SW480 (cell line): ENCODE measurements around the gene RAD51B.
A peak's percentile ranks its signal among the peaks of the same experiment; 100 is the strongest.
"Not testable (repeated sequence)": the region's sequence is repeated elsewhere in the genome, so short reads cannot be mapped to it uniquely, and the experiment has no call there.

Experiments
- DNase-seq: peaks from one replicate; pipeline ENCODE4 v3.0.0-alpha.2; 2016; ENCODE audit warnings: low spot score

Gene RAD51B

GRCh38 chr14:68079941-68080697 is 260.5 kb downstream of the RAD51B start:
- DNase-seq, result no peak

GRCh38 chr14:68081489-68081888 is 261.9 kb downstream of the RAD51B start:
- DNase-seq, result no peak

- no peak for DNase-seq
Observed at GRCh38 chr14:68082698-68083291, 263.2 kb downstream of the RAD51B start.

- DNase-seq, result no peak
Observed at GRCh38 chr14:68084256-68084655, 264.7 kb downstream of the RAD51B start.

GRCh38 chr14:68085742-68086141 is 266.2 kb downstream of the RAD51B start:
- no peak for DNase-seq

DNA sequence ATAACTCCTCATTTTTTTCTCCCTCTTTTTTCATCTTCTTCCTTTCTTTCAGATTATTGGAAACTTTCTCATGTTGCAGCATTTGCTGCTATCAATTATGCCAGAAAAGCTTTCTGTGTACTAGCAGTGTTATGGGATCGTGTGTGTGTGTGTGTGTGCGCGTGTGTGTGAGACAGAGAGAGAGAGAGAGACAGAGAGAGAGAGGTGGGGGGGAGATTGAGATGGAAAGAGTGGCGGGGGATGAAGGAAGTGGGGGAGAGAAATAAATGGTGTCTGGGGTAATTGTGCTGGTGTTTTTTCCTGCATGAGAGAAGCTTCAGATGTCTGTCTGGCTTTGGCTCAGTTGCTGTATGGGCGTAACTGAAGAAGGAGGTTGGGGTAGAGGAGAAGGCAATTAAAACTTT is 268.9 kb downstream of the RAD51B start:
- DNase-seq, result no peak

DNA sequence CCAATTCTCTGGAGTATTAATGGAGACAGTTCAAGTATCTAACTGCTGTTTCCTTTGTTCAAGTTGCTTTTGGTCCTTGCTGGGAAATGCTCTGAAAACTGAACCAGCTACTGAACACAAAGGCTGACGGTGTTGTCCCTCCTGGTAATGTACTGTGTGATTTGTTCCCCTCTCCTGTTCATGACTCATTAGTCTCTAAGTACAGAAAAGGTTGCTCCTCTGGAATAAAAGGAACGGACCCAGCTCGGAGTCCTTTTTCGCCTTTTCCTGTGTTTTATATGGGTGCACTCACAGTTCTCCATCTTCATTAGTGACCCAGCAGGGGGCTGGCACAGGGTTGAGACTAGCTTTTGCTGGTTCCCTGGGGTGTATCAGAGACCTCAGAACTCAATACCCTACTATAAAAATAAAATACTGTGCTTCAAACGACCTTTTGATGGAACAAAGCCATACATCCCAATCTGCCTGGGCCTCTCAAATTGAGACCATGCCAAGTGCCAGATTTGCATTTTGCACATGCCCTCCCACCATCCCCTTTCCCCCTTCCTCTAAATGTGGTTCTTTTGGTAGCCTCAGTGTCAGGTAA is 269.7 kb downstream of the RAD51B start:
- peak; percentile 26 for DNase-seq

GRCh38 chr14:68094158-68094557 is 274.6 kb downstream of the RAD51B start:
- no peak for DNase-seq

- DNase-seq, result no peak
Observed at GRCh38 chr14:68094752-68095151, 275.2 kb downstream of the RAD51B start.

DNA sequence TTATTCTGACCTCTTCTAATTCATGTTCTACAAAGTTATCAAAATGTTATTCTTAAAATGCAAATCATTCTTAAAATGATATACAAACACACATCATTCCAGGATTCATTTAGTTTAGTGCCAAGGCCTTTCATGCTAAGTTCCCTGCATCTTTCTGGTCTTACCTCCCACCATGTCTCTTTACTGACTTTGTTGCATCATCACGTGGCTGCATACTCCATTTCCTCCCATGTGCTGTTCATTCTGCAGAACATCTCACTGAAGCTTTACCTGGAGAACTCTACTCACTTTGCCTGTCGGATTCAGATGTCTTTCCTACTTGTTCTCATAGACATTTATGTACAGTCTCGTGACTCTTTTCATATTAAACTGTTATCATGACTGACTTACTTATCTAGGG is 278.1 kb downstream of the RAD51B start:
- DNase-seq, result no peak

- DNase-seq, result no peak
Observed at GRCh38 chr14:68098834-68099233, 279.3 kb downstream of the RAD51B start.

- DNase-seq, result no peak
Observed at GRCh38 chr14:68099495-68100045, 280.0 kb downstream of the RAD51B start.

DNA sequence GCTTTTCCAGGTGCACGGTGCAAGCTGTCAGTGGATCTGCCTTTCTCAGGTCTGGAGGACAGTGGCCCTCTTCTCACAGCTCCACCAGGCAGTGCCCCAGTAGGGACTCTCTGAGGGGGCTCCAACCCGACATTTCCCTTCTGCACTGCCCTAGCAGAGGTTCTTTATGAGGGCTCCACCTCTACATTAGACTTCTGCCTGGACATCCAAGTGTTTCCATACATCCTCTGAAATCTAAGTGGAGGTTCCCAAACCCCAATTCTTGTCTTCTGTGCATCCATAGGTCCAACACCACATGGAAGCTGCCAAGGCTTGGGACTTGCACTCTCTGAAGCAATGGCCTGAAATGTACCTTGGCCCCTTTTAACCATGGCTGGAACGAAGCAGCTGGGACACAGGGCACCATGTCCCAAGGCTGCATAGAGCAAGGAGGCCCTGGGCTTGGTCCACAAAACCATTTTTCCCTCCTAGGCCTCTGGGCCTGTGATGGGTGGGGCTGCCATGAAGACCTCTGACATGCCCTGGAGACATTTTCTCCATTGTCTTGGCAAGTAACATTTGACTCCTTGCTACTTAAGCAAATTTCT is 282.2 kb downstream of the RAD51B start:
- not testable (repeated sequence) for DNase-seq

DNA sequence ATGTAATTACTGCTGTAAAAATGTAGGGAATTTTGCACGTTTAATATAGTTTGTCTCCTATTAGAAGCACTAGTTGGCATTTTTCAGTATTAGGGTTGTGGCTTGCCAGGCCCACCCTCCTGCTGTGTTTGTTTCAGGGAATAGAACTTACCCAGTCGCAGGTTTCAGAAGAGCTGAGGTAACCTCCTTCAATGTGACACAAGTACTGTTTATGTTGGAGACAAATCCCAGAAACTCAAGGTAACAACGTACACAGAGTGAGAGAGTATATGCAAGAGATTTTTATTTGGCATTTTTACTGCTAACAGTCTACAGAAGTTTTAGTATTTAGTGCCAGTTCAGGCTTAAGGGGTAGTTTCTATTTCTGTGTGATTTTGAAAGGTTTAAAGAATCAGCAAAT is 284.3 kb downstream of the RAD51B start:
- no peak for DNase-seq

DNA sequence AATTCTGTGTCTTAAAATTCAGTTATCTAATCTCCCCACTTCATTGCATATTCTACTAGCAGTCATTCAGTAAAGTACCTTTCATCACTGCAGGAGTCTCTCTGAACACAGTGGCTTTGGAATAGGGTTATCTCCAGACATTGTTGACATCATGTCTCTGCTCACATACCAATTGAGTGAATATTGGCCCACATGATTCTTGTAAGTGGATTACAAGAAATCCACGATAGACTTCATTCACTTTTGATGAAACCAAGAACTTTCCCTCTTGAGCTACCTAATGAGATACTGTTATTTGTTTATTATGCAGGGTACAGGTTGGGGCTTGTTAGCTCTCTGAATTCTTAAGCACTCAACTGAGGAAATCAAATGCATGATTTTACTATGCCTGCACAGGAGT is 284.9 kb downstream of the RAD51B start:
- no peak for DNase-seq

DNA sequence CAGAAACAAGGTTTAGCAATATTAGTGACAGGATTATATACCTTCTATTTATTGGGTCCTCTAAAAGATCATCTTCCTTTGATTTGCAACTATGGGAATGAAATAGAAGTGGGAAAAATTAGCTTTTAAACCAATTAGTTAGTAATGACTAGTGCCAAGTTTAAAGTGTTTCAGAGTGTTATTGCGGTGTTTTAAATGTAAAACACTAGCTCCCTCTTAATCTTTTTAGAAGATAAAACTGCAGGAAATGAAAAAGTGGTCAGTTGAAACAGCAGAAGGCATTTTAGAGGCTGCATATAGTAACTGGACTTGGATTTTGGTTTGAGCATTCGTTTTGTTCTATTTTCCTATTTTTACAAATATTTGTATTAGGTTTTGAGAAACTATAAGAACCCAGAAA is 286.2 kb downstream of the RAD51B start:
- DNase-seq, result no peak

- no peak for DNase-seq
Observed at GRCh38 chr14:68106456-68106855, 286.9 kb downstream of the RAD51B start.

- no peak for DNase-seq
Observed at GRCh38 chr14:68106905-68107304, 287.3 kb downstream of the RAD51B start.

GRCh38 chr14:68109132-68109900 is 289.7 kb downstream of the RAD51B start:
- no peak for DNase-seq

- DNase-seq, result no peak
Observed at GRCh38 chr14:68111097-68111852, 291.7 kb downstream of the RAD51B start.

DNA sequence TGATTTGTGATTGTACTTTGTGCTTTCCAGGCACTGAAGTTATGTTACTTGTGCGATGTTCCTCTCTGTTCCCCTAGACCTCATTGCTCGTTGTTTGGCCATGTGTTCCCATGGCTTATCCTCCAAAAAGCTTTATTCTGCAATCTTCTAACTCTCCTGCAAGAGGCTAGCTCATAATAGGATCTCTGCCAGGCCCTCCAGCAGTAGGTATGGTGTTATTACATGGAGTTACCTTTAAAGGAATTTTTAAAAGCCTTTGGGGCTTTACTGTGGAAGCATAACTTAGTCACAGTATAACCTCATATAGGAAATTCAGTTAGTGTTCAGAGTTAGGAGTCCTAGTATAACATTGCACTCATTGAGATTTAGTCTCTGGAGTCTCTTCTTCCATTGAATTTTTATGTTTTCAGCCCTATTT is 292.3 kb downstream of the RAD51B start:
- DNase-seq, result no peak
